Fibroblast of the aortic adventitia (primary cell): Measurements from ENCODE around the gene ZP4. TPM values are rescaled to one million over a fixed set of nuclear protein-coding genes. Genes with fewer than 3 reads are reported as not detected.

Experiments used
- DNase-seq: peaks from one replicate; pipeline ENCODE4 v3.0.0-alpha.2; 2010; ENCODE audit warnings: low read depth
- H3K4me3 ChIP-seq: 2 replicates; pipeline ENCODE4 v1.5.1; 2011; ENCODE audit warnings: low read depth, mild to moderate bottlenecking, control low read depth, low read length, moderate library complexity
- CTCF ChIP-seq: IDR thresholded peaks from 2 replicates; pipeline ENCODE4 v1.5.1; 2011; ENCODE audit warnings: mild to moderate bottlenecking, low read length, control low read depth, inconsistent platforms; ENCODE audit not compliant: insufficient read depth
- total RNA-seq: library from RNA; depleted of rRNA; stranded (reverse); fragments of >200 nt; gene quantifications from 2 replicates; pipeline ENCODE4 v1.2.3, GENCODE V29; 2012; ENCODE audit warnings: low replicate concordance

ZP4 gene, protein sequence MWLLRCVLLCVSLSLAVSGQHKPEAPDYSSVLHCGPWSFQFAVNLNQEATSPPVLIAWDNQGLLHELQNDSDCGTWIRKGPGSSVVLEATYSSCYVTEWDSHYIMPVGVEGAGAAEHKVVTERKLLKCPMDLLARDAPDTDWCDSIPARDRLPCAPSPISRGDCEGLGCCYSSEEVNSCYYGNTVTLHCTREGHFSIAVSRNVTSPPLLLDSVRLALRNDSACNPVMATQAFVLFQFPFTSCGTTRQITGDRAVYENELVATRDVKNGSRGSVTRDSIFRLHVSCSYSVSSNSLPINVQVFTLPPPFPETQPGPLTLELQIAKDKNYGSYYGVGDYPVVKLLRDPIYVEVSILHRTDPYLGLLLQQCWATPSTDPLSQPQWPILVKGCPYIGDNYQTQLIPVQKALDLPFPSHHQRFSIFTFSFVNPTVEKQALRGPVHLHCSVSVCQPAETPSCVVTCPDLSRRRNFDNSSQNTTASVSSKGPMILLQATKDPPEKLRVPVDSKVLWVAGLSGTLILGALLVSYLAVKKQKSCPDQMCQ
- total RNA-seq, result not detected in 2 replicates

DNA sequence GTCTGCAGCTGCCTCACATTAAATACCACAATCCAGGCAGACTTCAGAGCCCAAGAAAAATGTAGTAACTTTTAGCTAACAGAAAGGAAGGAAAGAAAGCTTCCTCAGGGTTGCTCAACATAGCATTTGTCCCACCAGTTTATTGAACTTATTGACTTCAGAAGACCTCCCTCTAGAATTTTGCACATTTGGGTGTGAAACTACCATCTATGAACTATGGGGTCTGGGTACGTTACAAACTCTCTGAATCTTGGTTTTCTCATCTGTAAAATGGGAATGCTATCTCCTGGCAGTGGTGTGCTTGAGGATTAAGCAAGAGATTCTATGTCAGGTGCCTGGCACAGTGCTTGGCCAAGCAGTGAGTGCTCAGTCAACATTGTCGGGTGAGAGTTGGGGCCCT lies at the start of gene ZP4:
ZP4 (minus strand) TSS at position 101 of the 400 bp plus-strand sequence. CDS start 287 bp downstream, outside the sequence.
- no peak for DNase-seq
- H3K4me3 ChIP-seq, result no peak within 1 kb of the TSS
- no peak for TF ChIP-seq CTCF

- no peak for DNase-seq
- TF ChIP-seq CTCF, result no peak
- H3K4me3 ChIP-seq, result no peak overlapping the region
Observed at GRCh38 chr1:237938553-237938952, 47.8 kb upstream of the ZP4 start.

GRCh38 chr1:237938068-237938467 lies 47.3 kb upstream of the ZP4 start:
- no peak for TF ChIP-seq CTCF
- DNase-seq, result no peak

DNA sequence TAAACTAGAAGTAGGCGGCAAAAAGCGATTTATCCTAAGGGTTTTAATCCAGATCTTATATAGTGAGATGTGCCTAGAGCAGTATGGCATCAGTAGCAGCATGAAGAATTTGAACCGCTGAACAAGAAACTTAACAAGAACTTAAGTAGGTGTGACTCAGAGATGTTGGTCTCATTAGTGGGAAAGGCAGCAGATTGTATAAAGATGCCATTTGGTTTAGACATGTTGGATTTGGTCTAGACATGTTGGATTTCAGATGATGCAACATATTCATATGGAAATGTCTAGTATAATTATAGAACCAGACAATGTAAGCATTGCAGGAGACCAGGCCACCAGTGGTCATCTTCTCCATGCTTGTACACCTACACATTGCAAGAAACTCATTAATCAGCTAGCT lies 42.1 kb upstream of the ZP4 start:
- no peak for TF ChIP-seq CTCF
- no peak overlapping the region for H3K4me3 ChIP-seq
- DNase-seq, result no peak

More at GRCh38 chr1:237938068-237938467, 47.3 kb upstream of the ZP4 start:
- H3K4me3 ChIP-seq, result no peak overlapping the region

DNA sequence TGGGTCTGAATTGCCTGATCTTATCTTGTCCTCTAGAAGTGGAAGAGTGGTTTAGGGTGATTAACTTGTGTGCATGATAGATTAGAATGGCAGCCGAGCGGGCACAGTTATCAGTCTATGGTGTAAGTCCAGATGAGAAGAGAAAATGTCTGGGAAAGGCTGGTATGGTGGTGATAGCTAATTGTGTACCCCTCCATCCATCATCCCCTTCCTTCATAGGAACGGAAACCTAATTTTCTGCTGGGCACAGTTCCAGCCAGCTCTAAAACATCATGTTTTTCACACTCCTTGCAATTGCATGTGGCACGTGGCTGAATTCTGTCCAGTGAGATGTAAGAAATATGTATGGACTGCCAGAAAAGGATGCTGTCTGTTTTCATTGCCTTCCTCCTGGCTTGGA lies 40.9 kb upstream of the ZP4 start:
- no peak for DNase-seq
- H3K4me3 ChIP-seq, result no peak overlapping the region
- no peak for TF ChIP-seq CTCF

DNA sequence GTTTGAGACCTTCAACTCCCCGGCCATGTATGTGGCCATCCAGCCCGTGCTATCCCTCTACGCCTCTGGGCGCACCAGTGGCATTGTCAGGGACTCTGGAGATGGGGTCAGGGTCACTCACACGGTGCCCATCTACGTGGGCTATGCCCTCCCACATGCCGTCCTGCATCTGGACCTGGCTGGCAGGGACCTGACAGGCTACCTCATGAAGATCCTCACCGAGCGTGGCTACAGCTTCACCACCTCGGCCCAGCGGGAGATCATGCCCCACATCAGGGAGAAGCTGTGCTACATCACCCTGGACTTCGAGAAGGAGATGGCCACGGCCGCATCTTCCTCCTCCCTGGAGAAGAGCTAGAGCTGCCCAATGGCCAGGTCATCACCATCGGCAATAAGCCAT lies 36.5 kb upstream of the ZP4 start:
- H3K4me3 ChIP-seq, result no peak overlapping the region
- DNase-seq, result no peak
- no peak for TF ChIP-seq CTCF
